Measurements from ENCODE around the gene GHR.

GHR gene

DNA sequence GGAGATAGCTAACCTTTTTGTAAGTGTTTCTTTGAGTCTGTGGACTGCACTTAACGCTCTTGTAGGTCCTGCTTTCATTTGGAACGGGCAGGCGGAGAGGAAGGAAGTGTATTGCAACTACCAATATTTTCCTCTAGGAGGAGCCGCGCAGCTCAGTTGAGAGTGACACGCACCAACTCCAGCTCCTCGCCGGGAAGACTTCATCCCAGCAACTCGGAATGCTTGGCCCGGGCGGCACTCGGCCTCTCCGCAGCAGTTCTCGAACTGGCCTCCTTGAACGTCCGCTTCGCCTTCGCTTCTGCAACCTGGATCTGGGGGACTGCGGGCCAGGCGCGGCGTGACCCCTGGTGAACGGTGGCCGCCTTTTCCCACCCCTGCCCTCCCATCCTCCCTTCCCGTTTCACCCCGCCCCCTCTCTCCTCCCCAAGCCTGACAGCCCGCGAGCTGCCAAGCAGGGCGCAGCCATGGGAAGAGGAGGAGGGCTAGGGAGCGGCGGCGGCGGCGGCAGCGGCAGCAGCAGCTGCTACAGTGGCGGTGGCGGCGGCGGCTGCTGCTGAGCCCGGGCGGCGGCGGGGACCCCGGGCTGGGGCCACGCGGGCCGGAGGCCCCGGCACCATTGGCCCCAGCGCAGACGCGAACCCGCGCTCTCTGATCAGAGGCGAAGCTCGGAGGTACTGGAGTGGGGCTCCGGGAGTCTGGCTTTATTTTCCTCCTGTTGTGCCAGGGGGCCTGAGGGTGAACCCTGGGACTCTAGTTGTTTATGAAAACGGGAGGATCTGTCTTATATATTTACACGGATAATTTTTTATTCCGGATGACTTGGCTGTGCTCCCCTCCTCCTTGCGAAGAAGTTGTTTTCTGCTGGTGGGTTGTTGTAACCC, at the start of gene GHR:
TSS of gene GHR (plus strand) at position 155 of the 881 bp plus-strand sequence. CDS start 142,436 bp downstream, outside the sequence.
- no peak for TF ChIP-seq ZNF274 (IDR thresholded peaks at IDR 0.05; ENCODE audit: low read depth, low read length)
- peak within 1 kb of the TSS; percentile 32 for H3K4me3 ChIP-seq (ENCODE audit: low read length)

- no peak for TF ChIP-seq ZNF274 (IDR thresholded peaks at IDR 0.05; ENCODE audit: low read depth, low read length)
Observed at GRCh38 chr5:42374679-42375273, 48.5 kb upstream of the GHR start.

GRCh38 chr5:42377496-42377895, 45.7 kb upstream of the GHR start:
- TF ChIP-seq ZNF274 (IDR thresholded peaks at IDR 0.05; ENCODE audit: low read depth, low read length) = no peak
- H3K4me3 ChIP-seq (ENCODE audit: low read length) = no peak overlapping the region

More at GRCh38 chr5:42374679-42375273, 48.5 kb upstream of the GHR start:
- no peak overlapping the region for H3K4me3 ChIP-seq (ENCODE audit: low read length)

DNA sequence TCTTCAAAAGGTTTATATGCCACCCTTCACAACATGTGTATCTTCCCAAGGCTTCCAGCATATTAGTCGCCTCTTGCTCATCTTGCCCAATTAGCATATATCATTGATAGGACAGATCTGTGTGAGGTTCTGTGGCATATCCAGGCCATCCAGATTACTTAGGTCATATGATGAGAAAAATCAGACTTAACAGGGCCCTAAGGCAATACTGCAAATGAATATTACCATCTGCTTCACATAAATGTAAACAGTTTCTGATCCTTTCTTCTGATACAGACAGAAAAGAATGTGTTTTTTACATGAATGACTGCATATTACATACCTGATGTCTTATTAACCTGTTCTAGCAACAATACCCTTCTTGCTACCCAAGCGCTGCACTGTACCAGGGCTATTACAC, 41.3 kb upstream of the GHR start:
- no peak for TF ChIP-seq ZNF274 (IDR thresholded peaks at IDR 0.05; ENCODE audit: low read depth, low read length)
- no peak overlapping the region for H3K4me3 ChIP-seq (ENCODE audit: low read length)

DNA sequence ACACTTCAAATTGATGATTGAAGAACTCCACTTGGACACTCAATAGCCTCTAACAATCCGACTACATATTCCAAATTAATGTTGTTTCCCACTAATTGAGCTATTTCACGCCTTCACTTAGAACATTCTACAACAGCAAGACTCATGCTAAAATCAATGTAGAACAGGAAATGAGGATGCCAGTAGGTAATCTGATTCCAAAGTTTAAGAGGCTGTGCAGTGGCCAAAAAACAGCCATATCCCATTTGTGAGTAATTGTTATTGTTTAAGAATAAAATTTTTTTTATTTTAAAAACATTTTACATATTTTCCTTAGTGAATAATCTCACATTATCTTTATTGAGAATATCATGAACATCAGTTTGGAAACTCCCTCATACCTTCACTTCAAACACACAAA, 35.7 kb upstream of the GHR start:
- H3K4me3 ChIP-seq (ENCODE audit: low read length) = no peak overlapping the region
- no peak for TF ChIP-seq ZNF274 (IDR thresholded peaks at IDR 0.05; ENCODE audit: low read depth, low read length)

DNA sequence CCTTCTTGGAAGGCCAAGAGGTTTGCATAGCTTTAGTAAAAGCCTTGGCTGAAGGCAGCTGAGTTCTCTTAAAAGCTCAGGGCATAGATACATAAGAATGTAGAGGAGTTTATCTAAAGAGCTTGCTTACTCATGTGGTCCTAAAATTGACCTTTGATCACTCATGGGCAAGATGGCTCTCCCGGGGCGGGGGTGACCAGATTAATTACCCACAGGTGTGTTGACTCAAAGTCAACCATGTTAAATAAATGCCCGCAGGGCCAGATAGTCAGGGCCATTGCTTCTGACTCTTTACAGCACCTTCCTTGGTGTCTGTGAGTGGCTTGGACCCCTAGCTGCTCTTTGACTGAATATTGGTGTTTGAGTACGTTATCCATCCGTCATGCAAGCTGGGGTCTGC, 33.1 kb upstream of the GHR start:
- no peak overlapping the region for H3K4me3 ChIP-seq (ENCODE audit: low read length)
- TF ChIP-seq ZNF274 (IDR thresholded peaks at IDR 0.05; ENCODE audit: low read depth, low read length) = no peak

DNA sequence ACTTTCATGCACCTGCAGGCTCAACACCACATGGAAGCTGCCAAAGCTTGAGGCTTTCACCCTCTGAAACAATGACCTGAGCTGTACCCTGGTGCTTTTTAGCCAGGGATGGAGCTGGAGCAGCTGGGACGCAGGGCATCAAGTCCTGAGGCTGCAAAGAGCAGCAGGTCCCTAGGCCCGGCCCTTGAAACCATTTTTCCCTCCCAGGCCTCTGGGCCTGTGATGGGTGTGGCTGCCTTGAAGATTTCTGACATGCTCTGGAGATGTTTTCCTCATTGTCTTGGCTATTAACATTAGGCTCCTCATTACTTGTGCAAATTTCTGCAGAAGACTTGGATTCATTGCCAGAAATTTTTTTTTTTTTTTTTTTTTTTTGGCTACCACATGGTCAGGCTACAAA, 30.3 kb upstream of the GHR start:
- TF ChIP-seq ZNF274 (IDR thresholded peaks at IDR 0.05; ENCODE audit: low read depth, low read length) = no peak

DNA sequence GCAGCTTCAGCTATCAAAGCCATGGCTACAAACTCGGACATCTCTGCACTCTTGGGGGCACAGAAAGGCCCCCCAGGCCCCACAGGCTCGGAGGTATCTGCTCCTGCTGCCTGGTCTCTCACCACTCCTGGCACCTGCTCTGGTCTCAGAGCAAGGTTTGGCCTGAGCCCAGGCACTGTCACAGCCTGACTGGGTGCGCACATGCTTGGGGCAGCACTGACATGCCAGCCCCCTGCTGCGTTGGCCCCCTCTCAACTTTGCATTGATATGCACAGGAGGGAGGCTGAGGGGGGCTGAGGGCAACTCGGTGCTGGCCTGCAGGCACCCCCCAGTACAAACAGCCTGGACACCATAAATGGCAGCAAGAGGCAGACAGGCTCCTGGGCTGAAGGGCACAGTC, 27.1 kb upstream of the GHR start:
- H3K4me3 ChIP-seq (ENCODE audit: low read length) = no peak overlapping the region
- TF ChIP-seq ZNF274 (IDR thresholded peaks at IDR 0.05; ENCODE audit: low read depth, low read length) = no peak

More for the DNA sequence above, 30.3 kb upstream of the GHR start:
- H3K4me3 ChIP-seq (ENCODE audit: low read length) = no peak overlapping the region

GRCh38 chr5:42397267-42397666, 26.0 kb upstream of the GHR start:
- H3K4me3 ChIP-seq (ENCODE audit: low read length) = no peak overlapping the region
- no peak for TF ChIP-seq ZNF274 (IDR thresholded peaks at IDR 0.05; ENCODE audit: low read depth, low read length)

GRCh38 chr5:42399702-42400101, 23.5 kb upstream of the GHR start:
- no peak for TF ChIP-seq ZNF274 (IDR thresholded peaks at IDR 0.05; ENCODE audit: low read depth, low read length)
- H3K4me3 ChIP-seq (ENCODE audit: low read length) = no peak overlapping the region

- no peak overlapping the region for H3K4me3 ChIP-seq (ENCODE audit: low read length)
- TF ChIP-seq ZNF274 (IDR thresholded peaks at IDR 0.05; ENCODE audit: low read depth, low read length) = no peak
Observed at GRCh38 chr5:42400474-42400873, 22.8 kb upstream of the GHR start.

GRCh38 chr5:42403236-42403635, 20.0 kb upstream of the GHR start:
- H3K4me3 ChIP-seq (ENCODE audit: low read length) = no peak overlapping the region
- no peak for TF ChIP-seq ZNF274 (IDR thresholded peaks at IDR 0.05; ENCODE audit: low read depth, low read length)

DNA sequence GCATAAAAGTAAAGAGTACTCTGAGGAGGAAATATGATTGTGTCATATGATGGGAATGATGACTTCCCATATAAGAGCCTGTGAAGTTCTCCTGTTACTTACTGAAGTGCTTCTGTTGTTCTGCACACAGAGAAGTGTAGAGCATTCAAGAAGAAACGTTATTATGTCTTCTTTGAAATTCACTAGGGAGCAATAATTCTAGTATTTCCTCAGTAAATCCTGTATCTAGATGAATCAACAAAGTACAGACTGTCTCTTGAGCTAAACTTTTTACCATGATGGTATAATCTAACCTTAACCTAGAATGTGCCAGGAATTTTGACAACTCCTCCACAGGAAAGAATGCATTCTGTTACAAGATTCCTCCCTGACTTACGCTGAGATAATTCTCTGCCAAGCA, 18.9 kb upstream of the GHR start:
- no peak for TF ChIP-seq ZNF274 (IDR thresholded peaks at IDR 0.05; ENCODE audit: low read depth, low read length)
- H3K4me3 ChIP-seq (ENCODE audit: low read length) = no peak overlapping the region

DNA sequence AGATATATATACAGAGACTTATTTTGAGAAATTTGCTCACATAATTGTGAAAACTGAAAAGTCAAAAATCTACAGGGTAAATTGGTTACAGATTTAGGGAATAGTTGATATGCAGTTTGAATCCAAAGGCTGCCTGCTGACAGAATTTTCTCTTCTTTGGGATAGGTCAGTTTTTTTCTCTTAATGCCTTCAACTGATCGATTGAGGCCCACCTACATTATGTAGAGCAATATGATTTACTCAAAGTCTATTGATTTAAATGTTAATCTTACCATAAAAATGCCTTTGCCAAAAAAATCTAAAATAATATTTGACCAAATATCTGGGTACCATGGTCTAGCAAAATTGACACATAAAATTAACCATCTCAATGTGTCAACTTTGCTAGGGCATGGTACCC, 3.9 kb upstream of the GHR start:
- TF ChIP-seq ZNF274 (IDR thresholded peaks at IDR 0.05; ENCODE audit: low read depth, low read length) = no peak
- H3K4me3 ChIP-seq (ENCODE audit: low read length) = no peak overlapping the region

DNA sequence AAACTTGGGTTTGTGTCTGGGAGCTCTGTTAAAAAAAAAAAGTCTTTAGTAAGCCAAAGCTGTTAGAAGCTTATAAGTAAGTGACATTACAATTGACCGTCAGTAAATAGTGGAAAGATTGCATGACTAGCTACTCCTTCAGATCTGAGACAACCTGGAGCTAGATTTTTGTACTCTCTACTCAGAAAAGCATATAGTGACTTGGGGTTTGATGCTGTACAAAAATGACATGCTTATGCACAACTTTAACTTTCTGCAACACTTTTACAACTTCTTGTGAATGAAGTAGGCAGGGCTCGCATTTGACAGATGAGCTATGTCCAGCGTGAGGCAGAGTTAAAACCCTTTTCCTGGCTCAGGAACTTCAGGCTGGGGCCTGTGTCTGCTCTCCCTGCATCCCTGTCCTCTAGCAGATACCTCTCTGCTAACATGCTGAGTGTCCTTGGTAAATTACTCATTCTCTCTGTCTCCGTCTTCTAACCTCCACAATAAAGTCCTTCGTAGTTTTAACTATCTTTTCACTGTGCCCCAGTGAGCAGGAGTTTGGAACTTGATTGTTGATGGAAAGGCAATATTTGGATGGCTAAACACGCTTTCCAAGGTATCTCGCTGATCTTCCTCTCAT, 471 bp upstream of the GHR start:
- no peak for TF ChIP-seq ZNF274 (IDR thresholded peaks at IDR 0.05; ENCODE audit: low read depth, low read length)
- H3K4me3 ChIP-seq (ENCODE audit: low read length) = no peak overlapping the region
